ENCODE measurements around the gene ORAI1. TPM values are rescaled to one million over a fixed set of nuclear protein-coding genes. Genes with fewer than 3 reads are reported as not detected.

The ORAI1 gene
- total and polyA plus RNA-seq, 10 donors, result 12.9 to 47.5 (median 33.9) TPM

DNA sequence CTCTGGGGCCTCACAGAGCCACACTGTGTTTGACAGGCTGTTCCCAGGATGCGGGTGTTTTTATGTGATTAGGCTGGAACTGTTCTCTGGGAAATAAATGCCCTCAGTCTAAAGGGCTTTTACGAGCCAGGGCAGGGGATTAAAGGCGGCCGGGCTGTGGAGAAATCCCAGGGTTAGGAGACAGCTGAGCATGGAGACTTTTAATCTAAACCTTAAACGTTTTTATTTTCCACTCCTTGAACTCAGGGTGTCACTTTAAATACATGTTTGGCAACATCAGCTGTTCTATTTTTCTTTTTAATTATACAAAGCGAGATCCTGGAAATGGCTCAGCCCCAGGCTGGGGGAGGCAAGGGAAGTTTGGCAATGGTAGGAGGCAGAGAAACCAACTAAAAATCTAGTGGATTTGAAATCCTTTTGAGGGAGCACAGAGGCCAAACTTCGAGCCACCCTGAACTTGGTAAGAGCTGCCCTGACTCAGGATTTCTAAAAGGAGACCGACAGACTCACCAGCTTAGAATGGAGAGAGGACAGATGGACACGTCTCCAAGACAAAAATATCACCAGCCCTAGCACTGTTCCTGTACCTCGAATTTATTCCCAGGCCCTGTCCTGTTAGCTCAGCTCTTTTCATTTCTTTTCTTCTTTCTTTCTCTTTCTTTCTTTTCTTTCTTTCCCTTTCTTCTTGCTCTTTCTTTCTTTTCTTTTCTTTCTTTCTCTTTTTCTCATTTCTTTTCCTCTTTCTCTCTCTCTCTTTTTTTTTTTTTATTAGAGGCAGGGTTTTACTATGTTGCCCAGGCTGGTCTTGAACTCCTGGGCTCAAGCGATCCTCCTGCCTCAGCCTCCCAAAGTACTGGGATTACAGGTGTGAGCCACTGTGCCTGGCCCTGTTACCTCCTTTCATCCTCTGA, 15.8 kb upstream of the ORAI1 start:
- H3K4me3 ChIP-seq, result no peak overlapping the region

GRCh38 chr12:121611306-121611705, 15.0 kb upstream of the ORAI1 start:
- WGBS, 5 donors, result 82 to 95% (median 89%) methylated on average over 2 of the region's 2 CpGs
- Histone ChIP-seq H3K4me1 (peaks cover 0 to 21% (median 2%) of the 10 kb centered on the region in 6 donors), H3K36me3 (no peaks in the 10 kb centered on the region), H3K27ac (peak overlapping the region in 5 of 8 donors; percentile 54 to 63 (median 55)), H3K9me3 (no peaks in the 10 kb centered on the region), H3K4me3 (no peak overlapping the region), H3K27me3 (replicated peaks in 1 of 7) (no peaks in the 10 kb centered on the region)
- DNase-seq, result no peak
- TF ChIP-seq POLR2A (IDR thresholded peaks at IDR 0.05), result no peak
- intact Hi-C loops (cut with DNase I; ENCODE audit: low total_unique reads), result no loop called here

More for the DNA sequence above, 15.8 kb upstream of the ORAI1 start:
- Histone ChIP-seq H3K4me1 (peaks cover 0 to 13% (median 2%) of the 10 kb centered on the region in 6 donors), H3K27me3 (replicated peaks in 1 of 7) (no peaks in the 10 kb centered on the region), H3K36me3 (no peaks in the 10 kb centered on the region), H3K27ac (peak overlapping the region in 6 of 8 donors; percentile 54 to 63 (median 55)), H3K9me3 (no peaks in the 10 kb centered on the region)
- DNase-seq, result no peak
- TF ChIP-seq CTCF (IDR thresholded peaks at IDR 0.05 in 8 of 11, conservative IDR thresholded peaks at IDR 0.05 in 3 of 11) (no peak), POLR2A (IDR thresholded peaks at IDR 0.05) (no peak), POLR2AphosphoS5 (IDR thresholded peaks at IDR 0.05) (peak in 1 of 3 donors; percentile 17)
- intact Hi-C loops (cut with DNase I; ENCODE audit: low total_unique reads), result no loop called here
- WGBS, 5 donors, result 58 to 77% (median 69%) methylated on average over 11 of the region's 11 CpGs

DNA sequence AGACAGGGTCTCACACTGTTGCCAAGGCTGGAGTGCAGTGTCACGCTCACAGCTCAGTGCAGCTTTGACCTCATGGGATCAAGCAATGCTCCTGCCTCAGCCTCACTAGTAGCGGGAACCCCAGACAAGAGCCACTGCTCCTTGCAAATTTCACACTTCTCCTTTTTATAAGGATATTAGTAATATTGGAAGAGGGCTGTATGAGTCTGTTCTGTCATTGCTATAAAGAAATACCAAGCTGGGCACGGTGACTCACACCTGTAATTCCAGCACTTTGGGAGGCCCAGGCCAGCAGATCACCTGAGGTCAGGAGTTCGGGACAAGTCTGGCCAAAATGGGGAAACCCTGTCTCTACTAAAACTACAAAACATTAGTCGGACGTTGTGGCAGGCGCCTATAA, 12.9 kb upstream of the ORAI1 start:
- H3K4me1 ChIP-seq, result peaks cover 0 to 25% (median 2%) of the 10 kb centered on the region in 6 donors
- no peaks in the 10 kb centered on the region for H3K36me3 ChIP-seq
- no peak overlapping the region for H3K27ac ChIP-seq
- no peaks in the 10 kb centered on the region for H3K27me3 ChIP-seq (replicated peaks in 1 of 7)
- intact Hi-C loops (cut with DNase I; ENCODE audit: low total_unique reads), result no loop called here
- no peak overlapping the region for H3K4me3 ChIP-seq
- TF ChIP-seq CTCF (IDR thresholded peaks at IDR 0.05 in 8 of 11, conservative IDR thresholded peaks at IDR 0.05 in 3 of 11) (no peak), POLR2AphosphoS5 (IDR thresholded peaks at IDR 0.05) (no peak), POLR2A (IDR thresholded peaks at IDR 0.05) (no peak)
- no peaks in the 10 kb centered on the region for H3K9me3 ChIP-seq
- DNase-seq, result no peak
- 77 to 85% (median 81%) methylated on average over 7 of the region's 7 CpGs for WGBS, 5 donors

GRCh38 chr12:121614872-121615467, 11.4 kb upstream of the ORAI1 start:
- Histone ChIP-seq H3K27me3 (replicated peaks in 1 of 7) (no peaks in the 10 kb centered on the region), H3K4me3 (no peak overlapping the region), H3K9me3 (no peaks in the 10 kb centered on the region), H3K4me1 (peaks cover 0 to 38% (median 2%) of the 10 kb centered on the region in 6 donors), H3K27ac (peak overlapping the region in 2 of 8 donors; percentile 9 to 18), H3K36me3 (no peaks in the 10 kb centered on the region)
- intact Hi-C loops (cut with DNase I; ENCODE audit: low total_unique reads), result loop anchor here (5.0 kb wide), 1 partner anchor 48 kb away; no protein-coding TSS in a partner anchor
- DNase-seq, result no peak
- 58 to 67% (median 66%) methylated on average over 9 of the region's 9 CpGs for WGBS, 5 donors
- no peak for TF ChIP-seq POLR2AphosphoS5 (IDR thresholded peaks at IDR 0.05)
- TF ChIP-seq POLR2A (IDR thresholded peaks at IDR 0.05), result no peak
- no peak for TF ChIP-seq CTCF (IDR thresholded peaks at IDR 0.05 in 8 of 11, conservative IDR thresholded peaks at IDR 0.05 in 3 of 11)
